ENCODE measurements around the gene NDUFAF8.
A peak's percentile ranks its signal among the peaks of the same experiment; 100 is the strongest.

- TF ChIP-seq POLR2AphosphoS5 (IDR thresholded peaks at IDR 0.05) (peak in 2 of 3 donors; percentile 32 to 39), CTCF (IDR thresholded peaks at IDR 0.05) (no peak), EP300 (IDR thresholded peaks at IDR 0.05; ENCODE audit: low read depth) (no peak), POLR2A (IDR thresholded peaks at IDR 0.05) (no peak)
Observed at GRCh38 chr17:81222906-81223761, 16.0 kb upstream of the NDUFAF8 start, which contains the start of gene CEP131.

Data from transverse colon (tissue), 4 donors.